OCI-LY7 (cell line): ENCODE results near the gene NINJ2. TPM values are rescaled to one million over a fixed set of nuclear protein-coding genes. Genes with fewer than 3 reads are reported as not detected.
"Not testable (repeated sequence)": the region's sequence is repeated elsewhere in the genome, so short reads cannot be mapped to it uniquely, and the experiment has no call there.

Source experiments
- BruUV-seq: library from RNA; stranded (reverse); fragments of 400-500 nt; replicated peaks from 2 replicates; lab custom pipeline; 2021; lab: Mats Ljungman, UMichigan
- CTCF ChIA-PET: fragments of 300-600 bp; sonication (Branson Sonifier 250); formaldehyde crosslinking; loops from one replicate; lab custom pipeline; 2022; ENCODE audit warnings: antibody characterized with exemption; ENCODE audit not compliant: unreplicated experiment; lab: Charles Lee
- POLR2A ChIA-PET: fragments of 300-600 bp; sonication (Branson Sonifier 250); formaldehyde crosslinking; loops from one replicate; lab custom pipeline; 2022; ENCODE audit warnings: antibody characterized with exemption; lab: Charles Lee
- DNase-seq: peaks from one replicate; pipeline ENCODE4 v3.0.0-alpha.2; 2015; ENCODE audit warnings: low spot score
- H2AFZ ChIP-seq: fragments of 200-600 bp; sonication (generic), shearing (Covaris generic); 2 replicates; pipeline ENCODE4 v1.6.1; 2014; ENCODE audit warnings: mild to moderate bottlenecking, antibody characterized with exemption, low read length, moderate library complexity
- H3K27ac ChIP-seq: fragments of 200-600 bp; sonication (generic); 2 replicates; pipeline ENCODE4 v1.5.1; 2014; ENCODE audit warnings: mixed run types, low read depth, mild to moderate bottlenecking, moderate library complexity, low read length, inconsistent platforms; ENCODE audit not compliant: poor library complexity, severe bottlenecking
- H3K36me3 ChIP-seq: fragments of 200-600 bp; sonication (generic); 2 replicates; pipeline ENCODE4 v1.6.1; 2014; ENCODE audit warnings: mild to moderate bottlenecking, antibody characterized with exemption, low read length, moderate library complexity, mixed read lengths; ENCODE audit not compliant: insufficient read depth
- H3K4me1 ChIP-seq: fragments of 200-600 bp; sonication (generic); 2 replicates; pipeline ENCODE4 v1.5.1; 2014; ENCODE audit warnings: mild to moderate bottlenecking, low read length; ENCODE audit not compliant: insufficient read depth, poor library complexity, severe bottlenecking
- H3K4me2 ChIP-seq: fragments of 200-600 bp; sonication (generic); 2 replicates; pipeline ENCODE4 v1.6.1; 2014; ENCODE audit warnings: mild to moderate bottlenecking, low read length
- H3K4me3 ChIP-seq: fragments of 200-600 bp; sonication (generic); 2 replicates; pipeline ENCODE4 v1.5.1; 2014; ENCODE audit warnings: mild to moderate bottlenecking, low read depth, low read length; ENCODE audit not compliant: poor library complexity, severe bottlenecking
- H3K79me2 ChIP-seq: fragments of 200-600 bp; sonication (generic); 2 replicates; pipeline ENCODE4 v1.6.1; 2016; ENCODE audit warnings: low read depth, mild to moderate bottlenecking, low read length, moderate library complexity, mixed read lengths; ENCODE audit not compliant: insufficient read depth
- H3K9me2 ChIP-seq: fragments of 200-600 bp; sonication (generic); 2 replicates; pipeline ENCODE4 v1.6.1; 2016; ENCODE audit warnings: mild to moderate bottlenecking, low read length, mixed read lengths; ENCODE audit not compliant: insufficient read depth
- H3K9me3 ChIP-seq: fragments of 200-600 bp; sonication (generic); 2 replicates; pipeline ENCODE4 v1.6.1; 2014; ENCODE audit warnings: mild to moderate bottlenecking, mixed run types, low read length, mixed read lengths
- H4K20me1 ChIP-seq: fragments of 200-600 bp; sonication (generic); 2 replicates; pipeline ENCODE4 v1.6.1; 2014; ENCODE audit warnings: mild to moderate bottlenecking, antibody characterized with exemption, low read length, moderate library complexity, mixed read lengths; ENCODE audit not compliant: insufficient read depth
- CTCF ChIP-seq: fragments of 200-600 bp; sonication (generic); conservative IDR thresholded peaks from 2 replicates; pipeline ENCODE4 v1.5.1; 2014; ENCODE audit warnings: mild to moderate bottlenecking, antibody characterized with exemption, low read length, moderate library complexity, mixed read lengths
- EZH2phosphoT487 ChIP-seq: fragments of 200-600 bp; sonication (generic); IDR thresholded peaks from 2 replicates; pipeline ENCODE4 v1.6.1; 2018; ENCODE audit warnings: low read depth, borderline replicate concordance, mild to moderate bottlenecking, mixed run types, antibody characterized with exemption, low read length, moderate library complexity, mixed read lengths
- intact Hi-C: fragments of 100-400 bp; cut with micrococcal nuclease; formaldehyde crosslinking; loops from one replicate; pipeline ENCODE4 v1.10.0; 2022; ENCODE audit not compliant: unreplicated experiment
- total RNA-seq, 2 experiments: library from RNA; depleted of rRNA in 1 of 2; stranded (reverse); fragments of >200 nt in 1 of 2; shearing (Covaris generic) in 1 of 2; gene quantifications; 2 replicates each; pipeline ENCODE4 v1.2.3, GENCODE V29; 2014 to 2022

Gene NINJ2
- total RNA-seq, 2 experiments from 2014 or later: 0.79 to 4.4 TPM

GRCh38 chr12:709455-710020, 46.3 kb upstream of the NINJ2 start:
- ChIA-PET CTCF (no interaction called here), POLR2A (interaction anchor here (0.6 to 1.0 kb wide), 3 partner anchors 8 to 61 kb away, joined by 3 read pairs; no protein-coding TSS in a partner anchor)
- intact Hi-C loops: no loop called here

DNA sequence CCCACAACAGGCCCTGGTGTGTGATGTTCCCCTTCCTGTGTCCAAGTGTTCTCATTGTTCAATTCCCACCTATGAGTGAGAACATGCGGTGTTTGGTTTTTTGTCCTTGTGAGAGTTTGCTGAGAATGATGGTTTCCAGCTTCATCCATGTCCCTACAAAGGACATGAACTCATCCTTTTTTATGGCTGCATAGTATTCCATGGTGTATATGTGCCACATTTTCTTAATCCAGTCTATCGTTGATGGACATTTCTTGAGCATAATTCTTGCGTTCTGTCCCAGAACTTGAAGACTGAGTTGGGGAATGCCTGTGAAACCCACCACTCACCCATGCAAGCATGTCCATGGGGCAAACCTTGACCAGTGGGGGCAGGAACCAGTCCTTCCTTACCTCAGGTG, 44.8 kb upstream of the NINJ2 start:
- BruUV-seq, H3K36me3 ChIP-seq, H2AFZ ChIP-seq, H3K4me3 ChIP-seq, POLR2A ChIA-PET, H3K27ac ChIP-seq, H3K9me2 ChIP-seq, H3K79me2 ChIP-seq, DNase-seq, H3K9me3 ChIP-seq, H4K20me1 ChIP-seq, H3K4me1 ChIP-seq, CTCF ChIA-PET, intact Hi-C loops, H3K4me2 ChIP-seq: not testable (repeated sequence)

More at GRCh38 chr12:709455-710020, 46.3 kb upstream of the NINJ2 start:
- no peaks in the 10 kb centered on the region for H3K79me2 ChIP-seq
- no peaks in the 10 kb centered on the region for H3K4me1 ChIP-seq
- H3K36me3 ChIP-seq: no peaks in the 10 kb centered on the region
- H2AFZ ChIP-seq: no peak overlapping the region
- TF ChIP-seq EZH2phosphoT487 (no peak), CTCF (no peak)
- H3K27ac ChIP-seq: no peak overlapping the region
- no peaks in the 10 kb centered on the region for H3K9me3 ChIP-seq
- DNase-seq: no peak
- H3K9me2 ChIP-seq: no peaks in the 10 kb centered on the region
- H3K4me3 ChIP-seq: no peak overlapping the region
- BruUV-seq: no TSS peak
- H3K4me2 ChIP-seq: no peak overlapping the region
- no peaks in the 10 kb centered on the region for H4K20me1 ChIP-seq

GRCh38 chr12:704516-705242, 41.4 kb upstream of the NINJ2 start:
- Histone ChIP-seq H3K9me2 (no peaks in the 10 kb centered on the region), H3K4me2 (no peak overlapping the region), H3K36me3 (no peaks in the 10 kb centered on the region), H3K4me1 (no peaks in the 10 kb centered on the region), H3K79me2 (no peaks in the 10 kb centered on the region), H2AFZ (no peak overlapping the region), H3K27ac (no peak overlapping the region), H3K4me3 (no peak overlapping the region), H4K20me1 (no peaks in the 10 kb centered on the region), H3K9me3 (no peaks in the 10 kb centered on the region)
- intact Hi-C loops: no loop called here
- DNase-seq: no peak
- ChIA-PET POLR2A (interaction anchor here (0.5 kb wide), 1 partner anchor 217 kb away, joined by 5 read pairs; no protein-coding TSS in a partner anchor), CTCF (no interaction called here)
- TF ChIP-seq EZH2phosphoT487 (no peak), CTCF (no peak)
- BruUV-seq: no TSS peak
